Mesenchymal stem cell (in vitro differentiated cells and primary cell): ENCODE measurements around the gene INSYN2B.

Experiments
- DNase-seq: peaks from one replicate; pipeline ENCODE4 v3.0.0-alpha.2; 2013
- H2AFZ ChIP-seq: one replicate; pipeline ENCODE4 v1.6.1; 2013; ENCODE audit warnings: low read depth, mild to moderate bottlenecking, control low read depth, inconsistent platforms, low read length, moderate library complexity
- H2AK5ac ChIP-seq: 2 replicates; pipeline ENCODE4 v1.6.1; 2013; ENCODE audit warnings: low read length, moderate library complexity, mild to moderate bottlenecking, inconsistent platforms; ENCODE audit not compliant: severe bottlenecking
- H2BK120ac ChIP-seq: one replicate; pipeline ENCODE4 v1.6.1; 2013; ENCODE audit warnings: low read depth, mild to moderate bottlenecking, inconsistent platforms, low read length, moderate library complexity
- H2BK12ac ChIP-seq, 2 experiments: one replicate each; pipeline ENCODE4 v1.6.1; 2013; ENCODE audit warnings: inconsistent platforms in 2 of 2, low read length in 2 of 2, mild to moderate bottlenecking in 2 of 2, moderate library complexity in 2 of 2, control low read depth in 1 of 2
- H2BK15ac ChIP-seq: one replicate; pipeline ENCODE4 v1.6.1; 2013; ENCODE audit warnings: mild to moderate bottlenecking, low read depth, inconsistent platforms; ENCODE audit not compliant: poor library complexity, severe bottlenecking
- H2BK5ac ChIP-seq: 2 replicates; pipeline ENCODE4 v1.6.1; 2013; ENCODE audit warnings: low read depth, mild to moderate bottlenecking, low read length, control low read depth, inconsistent platforms; ENCODE audit not compliant: poor library complexity, severe bottlenecking
- H3K14ac ChIP-seq, 2 experiments: one replicate each; pipeline ENCODE4 v1.6.1; 2013; ENCODE audit warnings: inconsistent platforms in 2 of 2, low read length in 2 of 2, control low read depth in 1 of 2, mild to moderate bottlenecking in 1 of 2, moderate library complexity in 1 of 2
- H3K18ac ChIP-seq, 2 experiments: one replicate each; pipeline ENCODE4 v1.6.1; 2013; ENCODE audit warnings: inconsistent platforms in 2 of 2, low read length in 2 of 2, control low read depth in 1 of 2, low read depth in 1 of 2, mild to moderate bottlenecking in 1 of 2
- H3K23ac ChIP-seq, 2 experiments: one replicate each; pipeline ENCODE4 v1.6.1; 2013; ENCODE audit warnings: inconsistent platforms in 2 of 2, low read length in 2 of 2, mild to moderate bottlenecking in 2 of 2, moderate library complexity in 2 of 2, control low read depth in 1 of 2
- H3K27ac ChIP-seq: 2 replicates; pipeline ENCODE4 v1.5.1; 2013; ENCODE audit warnings: mild to moderate bottlenecking, moderate library complexity, low read length, control low read depth, inconsistent platforms; ENCODE audit not compliant: poor library complexity, severe bottlenecking
- H3K27me3 ChIP-seq, 2 experiments: 2 replicates each; pipeline versions ENCODE4 v1.6.1 to v1.7.0; 2013; ENCODE audit warnings: low read length in 2 of 2, mild to moderate bottlenecking in 2 of 2, moderate library complexity in 2 of 2, control low read depth in 1 of 2, inconsistent platforms in 1 of 2; ENCODE audit not compliant: control insufficient read depth in 1 of 2, insufficient read depth in 1 of 2
- H3K36me3 ChIP-seq, 2 experiments: 2 replicates each; pipeline versions ENCODE4 v1.6.1 to v1.7.0; 2013; ENCODE audit warnings: low read length in 2 of 2, control low read depth in 1 of 2, inconsistent platforms in 1 of 2, low read depth in 1 of 2, mild to moderate bottlenecking in 1 of 2; ENCODE audit not compliant: insufficient read depth in 2 of 2, control insufficient read depth in 1 of 2
- H3K4ac ChIP-seq, 2 experiments: one replicate each; pipeline ENCODE4 v1.6.1; 2013; ENCODE audit warnings: inconsistent platforms in 2 of 2, low read length in 2 of 2, mild to moderate bottlenecking in 2 of 2, moderate library complexity in 2 of 2, control low read depth in 1 of 2, low read depth in 1 of 2
- H3K4me1 ChIP-seq: 2 replicates; pipeline ENCODE4 v1.6.1; 2013; ENCODE audit warnings: low read depth, low read length, control low read depth; ENCODE audit not compliant: control insufficient read depth, insufficient read depth
- H3K4me2 ChIP-seq: 2 replicates; pipeline ENCODE4 v1.6.1; 2013; ENCODE audit warnings: low read length, mild to moderate bottlenecking, inconsistent platforms; ENCODE audit not compliant: poor library complexity, severe bottlenecking
- H3K4me3 ChIP-seq, 2 experiments: 2 replicates each; pipeline versions ENCODE4 v1.5.1 to v1.7.0; 2013; ENCODE audit warnings: low read length in 2 of 2, mild to moderate bottlenecking in 2 of 2, control low read depth in 1 of 2, low read depth in 1 of 2; ENCODE audit not compliant: insufficient read depth in 1 of 2
- H3K79me1 ChIP-seq: replicated peaks from 2 replicates; pipeline ENCODE4 v1.6.1; 2013; ENCODE audit warnings: mild to moderate bottlenecking, control low read depth, low read length, inconsistent platforms; ENCODE audit not compliant: poor library complexity, severe bottlenecking
- H3K9ac ChIP-seq: 2 replicates; pipeline ENCODE4 v1.7.0; 2013; ENCODE audit warnings: mild to moderate bottlenecking, low read length, moderate library complexity
- H3K9me3 ChIP-seq: 2 replicates; pipeline ENCODE4 v1.7.0; 2013; ENCODE audit warnings: mild to moderate bottlenecking, low read length; ENCODE audit not compliant: control insufficient read depth
- H4K8ac ChIP-seq: one replicate; pipeline ENCODE4 v1.6.1; 2013; ENCODE audit warnings: inconsistent platforms, mild to moderate bottlenecking, low read length, moderate library complexity
- H4K91ac ChIP-seq: one replicate; pipeline ENCODE4 v1.6.1; 2013; ENCODE audit warnings: mild to moderate bottlenecking, low read length, inconsistent platforms
- WGBS: methylation state at CpG from one replicate; pipeline ENCODE4 v1.1.7; 2013; ENCODE audit warnings: mixed read lengths; 5-methylcytosine and 5-hydroxymethylcytosine counted together

INSYN2B gene

GRCh38 chr5:169906745-169907649 lies 73.3 kb downstream of the INSYN2B start:
- Histone ChIP-seq H3K23ac (no peak overlapping the region), H4K8ac (no peak overlapping the region), H2AFZ (no peak overlapping the region), H3K18ac (no peak overlapping the region), H2AK5ac (no peak overlapping the region), H2BK120ac (no peak overlapping the region), H3K4me1 (no peaks in the 10 kb centered on the region), H3K79me1 (peaks cover 7% of the 10 kb centered on the region), H3K14ac (no peak overlapping the region), H3K4me2 (no peak overlapping the region), H3K27me3 (no peaks in the 10 kb centered on the region), H3K36me3 (no peaks in the 10 kb centered on the region), H3K9ac (peak overlapping the region; percentile 36), H2BK5ac (no peak overlapping the region), H3K4ac (no peak overlapping the region), H2BK12ac (peak overlapping the region in 1 of 2 experiments; percentile 55), H2BK15ac (no peak overlapping the region), H4K91ac (no peak overlapping the region), H3K4me3 (peak overlapping the region in 1 of 2 experiments; percentile 25), H3K9me3 (no peaks in the 10 kb centered on the region), H3K27ac (no peak overlapping the region)
- 80% methylated on average over 8 of the region's 8 CpGs for WGBS
- peak; percentile 23 for DNase-seq

- Histone ChIP-seq H3K18ac (no peak overlapping the region), H3K23ac (peak overlapping the region in 1 of 2 experiments; percentile 14), H3K4me3 (no peak overlapping the region), H2BK12ac (no peak overlapping the region), H3K9me3 (no peaks in the 10 kb centered on the region), H2AFZ (no peak overlapping the region), H3K4ac (no peak overlapping the region), H3K27me3 (no peaks in the 10 kb centered on the region), H4K91ac (no peak overlapping the region), H2BK15ac (no peak overlapping the region), H3K4me1 (no peaks in the 10 kb centered on the region), H3K36me3 (no peaks in the 10 kb centered on the region), H3K9ac (no peak overlapping the region), H3K27ac (no peak overlapping the region), H3K14ac (no peak overlapping the region), H3K4me2 (no peak overlapping the region), H3K79me1 (peaks cover 7% of the 10 kb centered on the region), H2AK5ac (no peak overlapping the region), H2BK120ac (no peak overlapping the region), H2BK5ac (no peak overlapping the region), H4K8ac (no peak overlapping the region)
- WGBS, result 87% methylated on average over 1 of the region's 1 CpG
- no peak for DNase-seq
Observed at GRCh38 chr5:169905017-169905416, 75.3 kb downstream of the INSYN2B start.

DNA sequence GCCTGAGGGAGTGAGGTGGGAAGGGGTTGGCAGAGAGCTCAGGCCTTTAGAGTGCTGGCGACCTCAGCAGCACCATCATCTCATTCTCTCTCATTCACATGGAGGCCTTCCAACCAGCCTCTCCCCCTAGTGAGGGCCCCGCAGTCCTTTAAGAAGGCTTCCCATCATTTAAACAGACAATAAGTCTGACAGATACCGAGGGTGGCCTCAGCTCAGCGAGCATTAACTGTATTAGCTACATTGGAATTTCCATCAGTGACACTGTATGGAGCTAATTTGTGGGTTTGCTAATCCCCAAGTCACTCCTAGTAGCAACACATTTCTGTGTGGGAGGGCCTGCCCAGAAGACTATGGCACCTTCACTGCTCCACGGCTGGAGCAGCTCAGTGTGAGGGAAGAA lies 75.8 kb downstream of the INSYN2B start:
- Histone ChIP-seq H2AK5ac (no peak overlapping the region), H4K91ac (no peak overlapping the region), H3K9ac (no peak overlapping the region), H2AFZ (no peak overlapping the region), H3K27ac (no peak overlapping the region), H3K23ac (no peak overlapping the region), H3K36me3 (no peaks in the 10 kb centered on the region), H3K27me3 (no peaks in the 10 kb centered on the region), H2BK5ac (no peak overlapping the region), H3K4me3 (no peak overlapping the region), H3K14ac (no peak overlapping the region), H3K9me3 (no peaks in the 10 kb centered on the region), H4K8ac (no peak overlapping the region), H3K4me1 (no peaks in the 10 kb centered on the region), H3K18ac (no peak overlapping the region), H3K4ac (no peak overlapping the region), H2BK15ac (no peak overlapping the region), H3K79me1 (peaks cover 5% of the 10 kb centered on the region), H2BK12ac (no peak overlapping the region), H2BK120ac (no peak overlapping the region), H3K4me2 (no peak overlapping the region)
- DNase-seq, result no peak
- WGBS, result 85% methylated on average over 5 of the region's 5 CpGs

- Histone ChIP-seq H4K8ac (no peak overlapping the region), H3K79me1 (peaks cover 5% of the 10 kb centered on the region), H3K4ac (no peak overlapping the region), H3K14ac (no peak overlapping the region), H2BK5ac (no peak overlapping the region), H3K27ac (no peak overlapping the region), H3K4me3 (no peak overlapping the region), H2BK15ac (no peak overlapping the region), H3K18ac (no peak overlapping the region), H3K4me1 (no peaks in the 10 kb centered on the region), H2BK120ac (no peak overlapping the region), H3K36me3 (no peaks in the 10 kb centered on the region), H3K9ac (no peak overlapping the region), H3K23ac (no peak overlapping the region), H2AK5ac (no peak overlapping the region), H2AFZ (no peak overlapping the region), H2BK12ac (no peak overlapping the region), H3K9me3 (no peaks in the 10 kb centered on the region), H3K27me3 (no peaks in the 10 kb centered on the region), H3K4me2 (no peak overlapping the region), H4K91ac (no peak overlapping the region)
- 94% methylated on average over 1 of the region's 2 CpGs for WGBS
- no peak for DNase-seq
Observed at GRCh38 chr5:169904059-169904458, 76.2 kb downstream of the INSYN2B start.
